CD4-positive, alpha-beta T cell treated with Interleukin-6 for 4 hours (primary cell): ENCODE results near the gene EID2.

Source experiments
- DNase-seq: peaks from one replicate; pipeline ENCODE4 v3.0.0-alpha.2; 2020; ENCODE audit warnings: mixed read lengths

EID2 gene

DNA sequence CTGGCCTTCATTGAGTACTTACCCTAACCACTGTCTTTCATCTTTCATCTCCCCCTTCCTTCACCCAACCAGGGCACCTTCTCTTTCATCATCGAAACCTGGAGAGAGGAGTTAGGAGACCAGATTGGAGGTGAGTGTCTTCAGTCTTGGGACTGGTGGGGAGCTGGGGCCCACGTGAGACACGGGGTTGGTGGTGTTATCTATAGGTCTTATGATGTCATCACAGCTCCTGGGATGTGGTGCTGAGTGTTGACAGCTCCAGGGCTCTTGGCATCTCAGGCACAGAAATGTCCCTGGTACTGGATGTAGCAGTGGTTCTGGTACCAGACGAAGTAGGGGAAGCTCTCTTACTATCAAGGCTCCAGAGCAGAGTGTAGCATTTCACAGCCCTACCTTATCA is 39.4 kb downstream of the EID2 start:
- DNase-seq: no peak

DNA sequence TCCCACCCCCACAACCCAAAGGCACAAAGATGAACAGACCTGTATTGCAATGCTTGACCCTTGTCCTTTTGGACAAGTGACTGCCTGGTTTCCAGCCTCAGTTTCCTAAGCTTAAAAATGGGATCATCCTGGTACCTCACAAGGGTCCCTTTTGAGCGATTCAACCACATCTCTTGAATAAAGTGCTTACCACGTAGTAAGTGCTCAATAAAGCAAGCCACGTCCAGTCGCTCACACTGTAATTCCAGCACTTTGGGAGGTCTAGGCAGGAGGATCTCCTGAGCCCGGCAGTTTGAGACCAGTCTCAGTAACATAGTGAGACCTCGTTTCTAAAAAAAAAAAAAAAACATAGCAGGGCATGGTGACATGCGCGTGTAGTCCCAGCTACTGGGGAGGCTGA is 40.0 kb downstream of the EID2 start:
- DNase-seq: no peak

DNA sequence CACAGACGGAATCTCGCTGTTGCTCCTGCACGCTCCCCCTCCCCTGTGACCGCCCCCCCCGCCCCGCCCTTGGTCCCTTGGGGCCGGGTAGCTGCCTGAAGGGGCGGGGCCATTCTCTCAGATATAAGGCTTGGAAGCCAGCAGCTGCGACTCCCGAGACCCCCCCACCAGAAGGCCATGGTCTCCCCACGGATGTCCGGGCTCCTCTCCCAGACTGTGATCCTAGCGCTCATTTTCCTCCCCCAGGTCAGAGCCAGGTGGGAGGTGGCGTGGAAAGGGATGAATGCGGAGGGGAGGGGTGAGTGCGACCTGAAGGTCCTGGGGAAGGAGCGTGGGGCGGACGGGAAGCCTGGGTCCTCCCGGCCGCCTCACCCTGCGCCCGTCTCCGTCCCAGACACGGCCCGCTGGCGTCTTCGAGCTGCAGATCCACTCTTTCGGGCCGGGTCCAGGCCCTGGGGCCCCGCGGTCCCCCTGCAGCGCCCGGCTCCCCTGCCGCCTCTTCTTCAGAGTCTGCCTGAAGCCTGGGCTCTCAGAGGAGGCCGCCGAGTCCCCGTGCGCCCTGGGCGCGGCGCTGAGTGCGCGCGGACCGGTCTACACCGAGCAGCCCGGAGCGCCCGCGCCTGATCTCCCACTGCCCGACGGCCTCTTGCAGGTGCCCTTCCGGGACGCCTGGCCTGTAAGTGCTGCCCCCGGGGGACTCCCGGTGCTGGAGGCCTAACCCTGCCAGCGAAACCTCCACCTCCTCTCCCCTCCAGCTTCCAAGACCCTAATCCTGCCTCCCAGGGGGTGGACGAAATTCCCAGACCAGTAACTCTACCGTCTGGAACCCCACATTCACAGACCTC is 40.9 kb downstream of the EID2 start, which contains the start of gene DLL3:
DLL3 (plus strand) TSS at position 150 of the 845 bp plus-strand sequence; CDS start at position 178, 28 bp downstream.
- peak; percentile 18 for DNase-seq

DNA sequence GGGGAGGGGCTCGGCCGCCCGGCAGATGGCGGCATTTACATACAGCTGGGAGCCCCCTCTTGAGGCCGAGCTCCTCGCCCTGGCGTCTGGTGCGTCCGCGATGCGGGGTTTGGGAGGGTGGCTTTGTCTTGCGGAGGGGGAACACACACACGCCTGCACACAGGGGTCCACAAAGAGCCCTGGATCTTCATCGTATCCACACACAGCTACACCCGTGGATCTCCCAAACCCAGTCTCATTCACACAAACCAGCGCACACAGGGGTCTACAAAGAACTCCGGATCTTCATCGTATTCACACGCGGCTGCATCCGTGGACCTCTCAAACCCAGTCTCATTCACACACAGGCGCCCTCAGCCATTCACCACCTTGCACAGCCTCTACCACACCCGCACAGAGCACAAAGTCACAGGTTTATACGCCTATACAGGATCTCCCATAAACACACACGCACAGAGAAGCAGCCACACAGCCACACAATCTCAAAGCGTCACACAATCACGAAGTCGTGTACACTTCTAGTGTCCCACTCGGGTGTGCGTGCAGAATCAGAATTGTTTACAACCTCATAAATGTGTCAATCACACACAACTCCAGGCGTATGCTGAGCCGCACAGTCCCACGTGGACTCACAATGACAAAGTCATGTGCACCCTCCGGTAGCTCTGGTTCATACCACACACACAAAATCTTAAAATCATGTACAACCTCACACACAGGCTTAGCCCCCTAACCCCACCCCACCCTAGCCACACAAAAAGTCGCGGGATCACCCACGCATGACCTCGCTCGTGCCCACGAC is 41.8 kb downstream of the EID2 start:
- peak; percentile 45 for DNase-seq

DNA sequence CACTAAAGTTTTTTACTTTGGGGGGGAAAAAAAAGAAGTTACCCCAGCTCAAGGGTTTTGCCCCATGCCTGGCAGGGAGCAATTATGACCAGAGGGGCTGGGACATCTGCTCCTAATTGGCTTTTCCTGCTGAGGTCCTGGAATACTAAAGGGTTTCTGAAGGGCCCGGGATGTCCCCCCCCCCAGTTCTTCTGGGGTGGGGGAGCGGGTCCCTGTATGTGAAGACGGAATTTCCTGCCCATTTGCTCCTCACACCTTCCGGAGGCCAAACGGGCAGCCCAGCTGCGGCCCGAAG is 42.3 kb downstream of the EID2 start:
- DNase-seq: no peak

DNA sequence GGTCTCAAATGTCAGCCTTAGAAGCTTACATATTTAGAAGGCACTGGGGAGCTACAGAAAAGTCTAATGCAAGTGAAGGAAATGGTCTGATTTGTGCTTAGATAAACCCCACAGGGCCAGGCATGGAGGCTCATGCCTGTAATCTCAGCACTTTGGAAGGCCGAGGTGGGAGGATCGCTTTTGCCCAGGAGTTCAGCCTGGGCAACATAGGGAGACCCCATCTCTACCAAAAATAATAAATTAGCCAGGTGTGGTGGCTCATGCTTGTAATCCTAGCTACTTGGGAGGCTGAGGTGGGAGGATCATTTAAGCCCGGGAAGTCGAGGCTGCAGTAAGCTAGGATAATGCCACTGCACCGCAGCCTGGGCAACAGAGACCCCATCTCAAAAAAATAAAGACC is 43.9 kb downstream of the EID2 start:
- no peak for DNase-seq

DNA sequence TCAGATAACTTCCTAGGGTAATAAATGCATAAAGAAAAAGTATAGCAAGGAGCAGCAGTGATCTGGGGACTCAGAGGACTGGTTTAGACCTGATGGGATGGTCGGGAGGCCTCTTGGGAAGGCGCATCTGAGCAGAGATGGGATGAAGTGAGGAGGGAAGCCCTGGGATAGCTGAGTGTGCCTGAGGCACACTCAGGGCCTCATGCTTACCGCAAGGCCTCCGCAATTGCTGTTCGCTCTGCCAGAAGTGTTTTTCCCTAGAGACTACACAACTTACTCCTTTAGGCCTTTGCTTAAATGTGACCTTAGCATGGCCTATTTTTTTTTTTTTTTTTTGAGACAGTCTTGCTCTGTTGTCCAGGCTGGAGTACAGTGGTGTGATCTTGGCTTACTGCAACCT is 45.3 kb downstream of the EID2 start:
- DNase-seq: no peak

DNA sequence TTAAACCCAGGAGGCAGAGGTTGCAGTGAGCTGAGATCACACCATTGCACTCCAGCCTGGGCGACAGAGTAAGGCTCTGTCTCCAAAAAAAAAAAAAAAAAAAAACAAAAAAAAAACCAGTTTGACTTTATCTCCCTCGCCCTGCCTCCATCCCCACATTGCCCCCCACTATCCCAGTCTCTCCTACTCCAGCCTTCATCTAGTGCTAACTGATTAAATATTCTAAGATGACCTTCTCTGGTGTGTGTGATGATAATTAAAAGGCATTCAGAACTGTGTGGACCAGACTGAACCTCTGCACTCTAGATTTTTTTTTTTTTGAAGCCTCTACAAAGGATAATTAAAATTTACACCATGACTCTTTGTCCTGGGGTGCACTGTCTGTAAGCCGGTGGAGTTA is 47.2 kb downstream of the EID2 start:
- DNase-seq: no peak

DNA sequence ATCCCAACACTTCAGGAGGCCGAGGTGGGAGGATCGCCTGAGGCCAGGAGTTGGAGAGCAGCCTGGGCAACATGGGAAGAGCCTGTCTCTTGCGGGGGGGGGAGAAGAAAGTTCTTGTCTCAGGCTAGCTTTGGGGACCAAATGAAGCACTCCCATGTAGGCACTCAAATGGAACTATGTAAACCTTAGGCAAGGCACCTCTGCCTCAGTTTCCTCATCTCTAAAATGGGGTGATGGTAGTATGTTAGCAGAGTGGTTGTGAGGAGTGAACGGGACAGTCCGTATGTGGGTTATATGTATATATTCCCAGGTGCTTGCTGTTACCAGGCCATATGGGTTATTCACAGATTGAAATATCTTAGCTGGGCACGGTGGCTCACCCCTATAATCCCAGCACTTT is 47.7 kb downstream of the EID2 start:
- no peak for DNase-seq

DNA sequence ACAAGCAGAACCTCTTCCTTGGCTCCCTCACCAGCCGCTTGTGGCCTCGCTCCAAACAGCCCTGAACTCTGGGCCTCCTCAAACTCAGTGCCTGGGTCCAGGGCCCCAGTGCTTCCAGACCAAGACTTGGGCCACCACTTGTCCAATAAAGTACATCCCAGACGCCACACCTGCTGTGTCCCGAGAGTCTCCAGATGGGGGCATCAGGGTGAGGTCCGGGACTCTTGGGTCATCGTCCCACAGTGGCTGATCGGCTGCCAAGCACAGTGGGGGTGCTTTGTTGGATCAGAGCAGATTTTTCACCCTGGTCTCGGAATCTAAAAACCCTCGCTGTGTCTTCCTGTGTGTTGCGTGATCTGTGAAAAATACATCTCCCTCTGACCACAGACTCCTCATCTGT is 50.2 kb downstream of the EID2 start:
- no peak for DNase-seq
